ENCODE measurements around the gene SLC47A1. TPM values are rescaled to one million over a fixed set of nuclear protein-coding genes. Genes with fewer than 3 reads are reported as not detected.
A peak's percentile ranks its signal among the peaks of the same experiment; 100 is the strongest.

Gene SLC47A1
- total and polyA plus RNA-seq, 4 donors: 34.8 to 69.2 (median 37.2) TPM

DNA sequence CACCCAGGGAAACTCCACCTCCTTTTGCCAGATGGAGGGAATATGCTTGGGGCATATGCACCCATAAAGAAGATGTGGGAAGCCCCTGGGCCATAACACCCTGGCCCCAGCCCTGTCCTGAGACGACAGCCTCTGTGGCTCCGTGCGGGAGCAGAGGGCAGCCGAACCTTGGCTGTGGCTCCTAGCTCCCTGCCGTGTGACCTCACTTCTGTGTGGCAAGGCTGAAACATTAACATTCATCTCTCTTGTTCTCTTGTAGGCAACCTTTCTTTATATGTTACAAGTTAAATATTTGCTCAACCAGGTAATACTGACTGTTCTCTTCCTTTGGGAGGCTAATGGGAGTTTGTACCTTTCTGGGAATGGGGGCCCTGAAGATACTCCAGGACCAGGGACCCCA is 17.5 kb downstream of the SLC47A1 start:
- WGBS: 31% methylated on average over 5 of the region's 5 CpGs
- peak overlapping the region; percentile 45 to 47 for H3K9ac ChIP-seq (ENCODE audit: low read depth in 1 of 2, low read length in 2 of 2)
- DNase-seq (ENCODE audit: low spot score): no peak

DNA sequence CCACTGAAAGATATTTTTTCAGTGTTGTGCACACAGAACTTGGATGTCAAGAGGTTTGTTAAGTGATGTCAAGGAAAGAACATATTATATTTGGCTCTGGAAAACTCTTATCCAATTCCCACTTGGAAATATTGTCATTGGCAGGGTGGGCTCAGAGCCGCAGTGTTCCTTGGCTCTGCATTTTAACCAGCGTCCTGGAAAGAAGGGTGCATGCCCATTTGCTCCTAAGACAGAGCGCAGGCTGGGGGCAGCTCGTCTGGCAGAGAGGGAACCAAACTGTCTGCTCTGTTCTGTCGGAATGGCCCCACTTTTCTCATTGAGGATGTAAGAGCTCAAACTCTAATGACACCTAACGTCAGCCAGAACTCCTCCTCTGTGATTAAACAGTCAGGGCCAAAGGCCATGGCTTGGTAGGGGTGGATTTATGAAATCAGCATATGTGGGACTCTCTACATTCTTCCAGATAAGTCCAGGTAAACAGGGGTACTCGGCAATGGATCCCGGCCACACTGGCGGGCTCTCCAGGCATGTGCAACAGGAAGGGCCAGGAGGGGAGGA is 18.0 kb downstream of the SLC47A1 start:
- 36% methylated on average over 9 of the region's 9 CpGs for WGBS
- Histone ChIP-seq H3K9ac (ENCODE audit: low read depth in 1 of 2, low read length in 2 of 2) (peak overlapping the region in 1 of 2 donors; percentile 45), H3K9me3 (ENCODE audit: control insufficient read depth in 4 of 4, low read length in 3 of 4) (no peaks in the 10 kb centered on the region), H3K4me1 (ENCODE audit: control insufficient read depth in 4 of 4, insufficient read depth in 4 of 4, low read length in 3 of 4) (peaks cover 8 to 53% (median 43%) of the 10 kb centered on the region in 4 donors), H3K4me3 (ENCODE audit: low read depth in 1 of 3, low read length in 3 of 3) (no peak overlapping the region), H3K27ac (ENCODE audit: low read depth in 1 of 2, low read length in 2 of 2) (peak overlapping the region; percentile 81 to 97), H3K27me3 (ENCODE audit: control insufficient read depth in 4 of 4, insufficient read depth in 4 of 4, low read length in 3 of 4) (no peaks in the 10 kb centered on the region), H3K36me3 (ENCODE audit: control insufficient read depth in 4 of 4, insufficient read depth in 3 of 4, low read depth in 1 of 4, low read length in 3 of 4) (peaks cover 0 to 9% (median under 1%) of the 10 kb centered on the region in 4 donors)
- DNase-seq (ENCODE audit: low spot score): no peak
- TF ChIP-seq TAF1 (conservative IDR thresholded peaks at IDR 0.05): peak; percentile 85
- peak; percentile 69 for TF ChIP-seq FOXA2 (IDR thresholded peaks at IDR 0.05)
- TF ChIP-seq, protein P1, sequence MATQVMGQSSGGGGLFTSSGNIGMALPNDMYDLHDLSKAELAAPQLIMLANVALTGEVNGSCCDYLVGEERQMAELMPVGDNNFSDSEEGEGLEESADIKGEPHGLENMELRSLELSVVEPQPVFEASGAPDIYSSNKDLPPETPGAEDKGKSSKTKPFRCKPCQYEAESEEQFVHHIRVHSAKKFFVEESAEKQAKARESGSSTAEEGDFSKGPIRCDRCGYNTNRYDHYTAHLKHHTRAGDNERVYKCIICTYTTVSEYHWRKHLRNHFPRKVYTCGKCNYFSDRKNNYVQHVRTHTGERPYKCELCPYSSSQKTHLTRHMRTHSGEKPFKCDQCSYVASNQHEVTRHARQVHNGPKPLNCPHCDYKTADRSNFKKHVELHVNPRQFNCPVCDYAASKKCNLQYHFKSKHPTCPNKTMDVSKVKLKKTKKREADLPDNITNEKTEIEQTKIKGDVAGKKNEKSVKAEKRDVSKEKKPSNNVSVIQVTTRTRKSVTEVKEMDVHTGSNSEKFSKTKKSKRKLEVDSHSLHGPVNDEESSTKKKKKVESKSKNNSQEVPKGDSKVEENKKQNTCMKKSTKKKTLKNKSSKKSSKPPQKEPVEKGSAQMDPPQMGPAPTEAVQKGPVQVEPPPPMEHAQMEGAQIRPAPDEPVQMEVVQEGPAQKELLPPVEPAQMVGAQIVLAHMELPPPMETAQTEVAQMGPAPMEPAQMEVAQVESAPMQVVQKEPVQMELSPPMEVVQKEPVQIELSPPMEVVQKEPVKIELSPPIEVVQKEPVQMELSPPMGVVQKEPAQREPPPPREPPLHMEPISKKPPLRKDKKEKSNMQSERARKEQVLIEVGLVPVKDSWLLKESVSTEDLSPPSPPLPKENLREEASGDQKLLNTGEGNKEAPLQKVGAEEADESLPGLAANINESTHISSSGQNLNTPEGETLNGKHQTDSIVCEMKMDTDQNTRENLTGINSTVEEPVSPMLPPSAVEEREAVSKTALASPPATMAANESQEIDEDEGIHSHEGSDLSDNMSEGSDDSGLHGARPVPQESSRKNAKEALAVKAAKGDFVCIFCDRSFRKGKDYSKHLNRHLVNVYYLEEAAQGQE (IDR thresholded peaks at IDR 0.05): peak; percentile 76
- TF ChIP-seq MAX (IDR thresholded peaks at IDR 0.05): peak; percentile 98
- peak; percentile 83 to 86 for TF ChIP-seq HNF4A (conservative IDR thresholded peaks at IDR 0.05)
- peak; percentile 59 to 60 for TF ChIP-seq JUND (IDR thresholded peaks at IDR 0.05)
- peak; percentile 92 for TF ChIP-seq YY1 (IDR thresholded peaks at IDR 0.05)
- peak; percentile 71 for TF ChIP-seq HNF4G (IDR thresholded peaks at IDR 0.05)
- peak; percentile 36 for TF ChIP-seq ZBTB33 (IDR thresholded peaks at IDR 0.05)
- TF ChIP-seq FOXA1 (IDR thresholded peaks at IDR 0.05): peak; percentile 69

More for the DNA sequence above, 17.5 kb downstream of the SLC47A1 start:
- TF ChIP-seq CTCF (IDR thresholded peaks at IDR 0.05; ENCODE audit: low read depth, low read length, missing input control) (no peak), RXRA (IDR thresholded peaks at IDR 0.05) (peak; percentile 56 to 78), JUND (IDR thresholded peaks at IDR 0.05) (peak; percentile 42 to 71), EGR1 (IDR thresholded peaks at IDR 0.05; ENCODE audit: low read depth in 2 of 2) (no peak), SP1 (IDR thresholded peaks at IDR 0.05) (peak; percentile 62), HNF4A (conservative IDR thresholded peaks at IDR 0.05) (peak; percentile 63 to 79), RAD21 (IDR thresholded peaks at IDR 0.05) (peak in 1 of 2 donors; percentile 36), HNF4G (IDR thresholded peaks at IDR 0.05) (peak; percentile 18), MAX (IDR thresholded peaks at IDR 0.05) (no peak), GABPA (IDR thresholded peaks at IDR 0.05 in 1 of 2, conservative IDR thresholded peaks at IDR 0.05 in 1 of 2) (no peak), FOXA2 (IDR thresholded peaks at IDR 0.05) (peak; percentile 36), FOXA1 (IDR thresholded peaks at IDR 0.05) (no peak)
- TF ChIP-seq, protein P1 (IDR thresholded peaks at IDR 0.05): no peak
- Histone ChIP-seq H3K4me3 (ENCODE audit: low read depth in 1 of 3, low read length in 3 of 3) (no peak overlapping the region), H3K27me3 (ENCODE audit: control insufficient read depth in 4 of 4, insufficient read depth in 4 of 4, low read length in 3 of 4) (no peaks in the 10 kb centered on the region), H3K36me3 (ENCODE audit: control insufficient read depth in 4 of 4, insufficient read depth in 3 of 4, low read depth in 1 of 4, low read length in 3 of 4) (peaks cover 0 to 9% (median under 1%) of the 10 kb centered on the region in 4 donors), H3K9me3 (ENCODE audit: control insufficient read depth in 4 of 4, low read length in 3 of 4) (no peaks in the 10 kb centered on the region), H3K4me1 (ENCODE audit: control insufficient read depth in 4 of 4, insufficient read depth in 4 of 4, low read length in 3 of 4) (peaks cover 12 to 58% (median 48%) of the 10 kb centered on the region in 4 donors), H3K27ac (ENCODE audit: low read depth in 1 of 2, low read length in 2 of 2) (peak overlapping the region; percentile 81 to 97)
